OCI-LY7 (cell line): Measurements from ENCODE around the gene CSNK1E. TPM values are rescaled to one million over a fixed set of nuclear protein-coding genes. Genes with fewer than 3 reads are reported as not detected.
"Not testable (repeated sequence)": the region's sequence is repeated elsewhere in the genome, so short reads cannot be mapped to it uniquely, and the experiment has no call there.

ENCODE experiments used
- BruUV-seq: library from RNA; stranded (reverse); fragments of 400-500 nt; replicated peaks from 2 replicates; lab custom pipeline; 2021; lab: Mats Ljungman, UMichigan
- CTCF ChIA-PET: fragments of 300-600 bp; sonication (Branson Sonifier 250); formaldehyde crosslinking; loops from one replicate; lab custom pipeline; 2022; ENCODE audit warnings: antibody characterized with exemption; ENCODE audit not compliant: unreplicated experiment; lab: Charles Lee
- POLR2A ChIA-PET: fragments of 300-600 bp; sonication (Branson Sonifier 250); formaldehyde crosslinking; loops from one replicate; lab custom pipeline; 2022; ENCODE audit warnings: antibody characterized with exemption; lab: Charles Lee
- DNase-seq: peaks from one replicate; pipeline ENCODE4 v3.0.0-alpha.2; 2015; ENCODE audit warnings: low spot score
- H2AFZ ChIP-seq: fragments of 200-600 bp; sonication (generic), shearing (Covaris generic); 2 replicates; pipeline ENCODE4 v1.6.1; 2014; ENCODE audit warnings: mild to moderate bottlenecking, antibody characterized with exemption, low read length, moderate library complexity
- H3K27ac ChIP-seq: fragments of 200-600 bp; sonication (generic); 2 replicates; pipeline ENCODE4 v1.5.1; 2014; ENCODE audit warnings: mixed run types, low read depth, mild to moderate bottlenecking, moderate library complexity, low read length, inconsistent platforms; ENCODE audit not compliant: poor library complexity, severe bottlenecking
- H3K36me3 ChIP-seq: fragments of 200-600 bp; sonication (generic); 2 replicates; pipeline ENCODE4 v1.6.1; 2014; ENCODE audit warnings: mild to moderate bottlenecking, antibody characterized with exemption, low read length, moderate library complexity, mixed read lengths; ENCODE audit not compliant: insufficient read depth
- H3K4me1 ChIP-seq: fragments of 200-600 bp; sonication (generic); 2 replicates; pipeline ENCODE4 v1.5.1; 2014; ENCODE audit warnings: mild to moderate bottlenecking, low read length; ENCODE audit not compliant: insufficient read depth, poor library complexity, severe bottlenecking
- H3K4me2 ChIP-seq: fragments of 200-600 bp; sonication (generic); 2 replicates; pipeline ENCODE4 v1.6.1; 2014; ENCODE audit warnings: mild to moderate bottlenecking, low read length
- H3K4me3 ChIP-seq: fragments of 200-600 bp; sonication (generic); 2 replicates; pipeline ENCODE4 v1.5.1; 2014; ENCODE audit warnings: mild to moderate bottlenecking, low read depth, low read length; ENCODE audit not compliant: poor library complexity, severe bottlenecking
- H3K79me2 ChIP-seq: fragments of 200-600 bp; sonication (generic); 2 replicates; pipeline ENCODE4 v1.6.1; 2016; ENCODE audit warnings: low read depth, mild to moderate bottlenecking, low read length, moderate library complexity, mixed read lengths; ENCODE audit not compliant: insufficient read depth
- H3K9me2 ChIP-seq: fragments of 200-600 bp; sonication (generic); 2 replicates; pipeline ENCODE4 v1.6.1; 2016; ENCODE audit warnings: mild to moderate bottlenecking, low read length, mixed read lengths; ENCODE audit not compliant: insufficient read depth
- H3K9me3 ChIP-seq: fragments of 200-600 bp; sonication (generic); 2 replicates; pipeline ENCODE4 v1.6.1; 2014; ENCODE audit warnings: mild to moderate bottlenecking, mixed run types, low read length, mixed read lengths
- H4K20me1 ChIP-seq: fragments of 200-600 bp; sonication (generic); 2 replicates; pipeline ENCODE4 v1.6.1; 2014; ENCODE audit warnings: mild to moderate bottlenecking, antibody characterized with exemption, low read length, moderate library complexity, mixed read lengths; ENCODE audit not compliant: insufficient read depth
- EZH2phosphoT487 ChIP-seq: fragments of 200-600 bp; sonication (generic); IDR thresholded peaks from 2 replicates; pipeline ENCODE4 v1.6.1; 2018; ENCODE audit warnings: low read depth, borderline replicate concordance, mild to moderate bottlenecking, mixed run types, antibody characterized with exemption, low read length, moderate library complexity, mixed read lengths
- intact Hi-C: fragments of 100-400 bp; cut with micrococcal nuclease; formaldehyde crosslinking; loops from one replicate; pipeline ENCODE4 v1.10.0; 2022; ENCODE audit not compliant: unreplicated experiment
- total RNA-seq, 2 experiments: library from RNA; depleted of rRNA in 1 of 2; stranded (reverse); fragments of >200 nt in 1 of 2; shearing (Covaris generic) in 1 of 2; gene quantifications; 2 replicates each; pipeline ENCODE4 v1.2.3, GENCODE V29; 2014 to 2022
- TF ChIP-seq, protein P1 (sequence below): fragments of 200-600 bp; sonication (generic); conservative IDR thresholded peaks from 2 replicates; pipeline ENCODE4 v1.5.1; 2014; ENCODE audit warnings: mild to moderate bottlenecking, antibody characterized with exemption, low read length, moderate library complexity, mixed read lengths

The CSNK1E gene
- total RNA-seq, 2 experiments from 2014 or later = 182 to 203 TPM

GRCh38 chr22:38346506-38346905 lies 29.3 kb upstream of the CSNK1E start:
- H2AFZ ChIP-seq = no peak overlapping the region
- no peaks in the 10 kb centered on the region for H3K36me3 ChIP-seq
- no peak overlapping the region for H3K27ac ChIP-seq
- no TSS peak for BruUV-seq
- H3K4me3 ChIP-seq = no peak overlapping the region
- intact Hi-C loops = no loop called here
- no peaks in the 10 kb centered on the region for H3K4me1 ChIP-seq
- TF ChIP-seq EZH2phosphoT487 = no peak
- TF ChIP-seq, protein P1, sequence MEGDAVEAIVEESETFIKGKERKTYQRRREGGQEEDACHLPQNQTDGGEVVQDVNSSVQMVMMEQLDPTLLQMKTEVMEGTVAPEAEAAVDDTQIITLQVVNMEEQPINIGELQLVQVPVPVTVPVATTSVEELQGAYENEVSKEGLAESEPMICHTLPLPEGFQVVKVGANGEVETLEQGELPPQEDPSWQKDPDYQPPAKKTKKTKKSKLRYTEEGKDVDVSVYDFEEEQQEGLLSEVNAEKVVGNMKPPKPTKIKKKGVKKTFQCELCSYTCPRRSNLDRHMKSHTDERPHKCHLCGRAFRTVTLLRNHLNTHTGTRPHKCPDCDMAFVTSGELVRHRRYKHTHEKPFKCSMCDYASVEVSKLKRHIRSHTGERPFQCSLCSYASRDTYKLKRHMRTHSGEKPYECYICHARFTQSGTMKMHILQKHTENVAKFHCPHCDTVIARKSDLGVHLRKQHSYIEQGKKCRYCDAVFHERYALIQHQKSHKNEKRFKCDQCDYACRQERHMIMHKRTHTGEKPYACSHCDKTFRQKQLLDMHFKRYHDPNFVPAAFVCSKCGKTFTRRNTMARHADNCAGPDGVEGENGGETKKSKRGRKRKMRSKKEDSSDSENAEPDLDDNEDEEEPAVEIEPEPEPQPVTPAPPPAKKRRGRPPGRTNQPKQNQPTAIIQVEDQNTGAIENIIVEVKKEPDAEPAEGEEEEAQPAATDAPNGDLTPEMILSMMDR = no peak
- H3K9me3 ChIP-seq = no peaks in the 10 kb centered on the region
- no peaks in the 10 kb centered on the region for H3K79me2 ChIP-seq
- H3K4me2 ChIP-seq = no peak overlapping the region
- CTCF ChIA-PET = no interaction called here
- POLR2A ChIA-PET = no interaction called here
- DNase-seq = no peak
- H4K20me1 ChIP-seq = no peaks in the 10 kb centered on the region
- H3K9me2 ChIP-seq = no peaks in the 10 kb centered on the region

DNA sequence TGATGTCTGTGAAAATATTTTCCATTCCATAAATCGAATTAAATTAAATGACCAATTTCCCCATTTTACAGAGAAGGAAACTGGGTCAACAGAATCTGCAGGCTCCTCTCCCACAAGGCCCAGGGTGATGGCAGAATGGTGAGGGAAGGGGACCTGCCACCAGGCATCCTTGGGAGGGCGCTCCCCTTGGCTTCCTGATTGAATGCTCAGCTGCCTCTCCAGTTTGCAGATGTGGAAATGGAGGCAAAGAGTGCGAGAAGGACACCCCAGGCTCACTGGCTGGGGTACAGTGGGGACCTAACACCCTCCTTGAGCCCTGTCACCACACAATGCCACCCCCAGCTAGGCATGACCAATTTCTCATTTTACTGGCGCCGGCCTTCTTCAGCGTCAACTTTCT lies 28.5 kb upstream of the CSNK1E start:
- H3K27ac ChIP-seq = no peak overlapping the region
- ChIA-PET CTCF (no interaction called here), POLR2A (no interaction called here)
- no peaks in the 10 kb centered on the region for H3K9me3 ChIP-seq
- no peak overlapping the region for H3K4me3 ChIP-seq
- no peaks in the 10 kb centered on the region for H3K4me1 ChIP-seq
- no peak overlapping the region for H2AFZ ChIP-seq
- no peaks in the 10 kb centered on the region for H3K9me2 ChIP-seq
- no peaks in the 10 kb centered on the region for H3K36me3 ChIP-seq
- no peaks in the 10 kb centered on the region for H4K20me1 ChIP-seq
- H3K4me2 ChIP-seq = no peak overlapping the region
- TF ChIP-seq, protein P1 = no peak
- no peak for TF ChIP-seq EZH2phosphoT487
- BruUV-seq = no TSS peak
- no peaks in the 10 kb centered on the region for H3K79me2 ChIP-seq
- DNase-seq = no peak
- intact Hi-C loops = no loop called here

DNA sequence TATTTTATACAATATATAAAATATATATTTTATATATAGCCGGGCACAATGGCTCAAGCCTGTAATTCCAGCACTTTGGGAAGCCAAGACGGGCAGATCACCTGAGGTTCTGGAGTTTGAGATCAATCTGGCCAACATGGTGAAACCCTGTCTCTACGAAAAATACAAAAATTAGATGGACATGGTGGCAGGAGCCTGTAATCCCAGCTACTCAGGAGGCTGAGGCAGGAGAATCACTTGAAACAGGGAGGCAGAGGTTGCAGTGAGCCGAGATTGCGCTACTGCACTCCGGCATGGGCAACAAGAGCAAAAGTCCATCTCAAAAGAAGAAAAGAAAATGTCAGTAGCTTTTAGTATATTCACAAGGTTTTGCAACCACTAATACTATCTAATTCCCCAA lies 22.7 kb upstream of the CSNK1E start:
- DNase-seq, BruUV-seq, H3K36me3 ChIP-seq, H2AFZ ChIP-seq, H3K4me2 ChIP-seq, H3K9me2 ChIP-seq, H3K9me3 ChIP-seq, H3K27ac ChIP-seq, H3K79me2 ChIP-seq, H3K4me3 ChIP-seq, H4K20me1 ChIP-seq, POLR2A ChIA-PET, intact Hi-C loops, CTCF ChIA-PET: not testable (repeated sequence)
- peaks cover 18% of the 10 kb centered on the region for H3K4me1 ChIP-seq
